Panc1 (cell line): ENCODE results near the gene CDH15. TPM values are rescaled to one million over a fixed set of nuclear protein-coding genes. Genes with fewer than 3 reads are reported as not detected.

ENCODE experiments used
- ATAC-seq: fragments of 200-7000 bp; cut with Tn5 transposase; 2 replicates; pipeline ENCODE4 v1.9.1; 2020; ENCODE audit warnings: mild to moderate bottlenecking, moderate library complexity
- BruUV-seq: library from RNA; stranded (reverse); fragments of 400-500 nt; replicated peaks from 2 replicates; lab custom pipeline; 2021; lab: Mats Ljungman, UMichigan
- CTCF ChIA-PET: fragments of 300-600 bp; sonication (Branson Sonifier 250); formaldehyde crosslinking; loops from one replicate; lab custom pipeline; 2022; ENCODE audit warnings: antibody characterized with exemption; lab: Charles Lee
- POLR2A ChIA-PET: fragments of 300-600 bp; sonication (Branson Sonifier 250); formaldehyde crosslinking; loops from one replicate; lab custom pipeline; 2022; ENCODE audit warnings: antibody characterized with exemption; lab: Charles Lee
- DNase-seq: peaks from one replicate; pipeline ENCODE4 v3.0.0-alpha.2; 2010; ENCODE audit warnings: low read depth, low spot score
- H3K27ac ChIP-seq: 2 replicates; pipeline ENCODE4 v1.5.1; 2011; ENCODE audit warnings: mild to moderate bottlenecking, low read length, inconsistent platforms
- H3K27me3 ChIP-seq: fragments of 200-500 bp; sonication (Bioruptor generic); 2 replicates; pipeline ENCODE4 v1.6.0; 2014; ENCODE audit warnings: low read length, inconsistent platforms; ENCODE audit not compliant: control insufficient read depth, insufficient read depth
- H3K36me3 ChIP-seq: fragments of 200-500 bp; sonication (Bioruptor generic); 2 replicates; pipeline ENCODE4 v1.5.1; 2014; ENCODE audit warnings: inconsistent platforms, mild to moderate bottlenecking, low read length, moderate library complexity; ENCODE audit not compliant: control insufficient read depth, insufficient read depth
- H3K4me1 ChIP-seq: 2 replicates; pipeline ENCODE4 v1.5.1; 2011; ENCODE audit warnings: inconsistent platforms, mild to moderate bottlenecking, low read length, moderate library complexity; ENCODE audit not compliant: control insufficient read depth, insufficient read depth
- H3K4me3 ChIP-seq, 2 experiments: 2 replicates each; pipeline ENCODE4 v1.5.1; 2011 to 2012; ENCODE audit warnings: low read depth in 2 of 2, low read length in 2 of 2, mild to moderate bottlenecking in 2 of 2, inconsistent platforms in 1 of 2, moderate library complexity in 1 of 2
- H3K9me3 ChIP-seq: fragments of 200-500 bp; sonication (Bioruptor generic); 2 replicates; pipeline ENCODE4 v1.5.1; 2014; ENCODE audit warnings: low read depth, mild to moderate bottlenecking, inconsistent platforms, low read length, moderate library complexity; ENCODE audit not compliant: control insufficient read depth, insufficient read depth
- POLR2AphosphoS5 ChIP-seq: IDR thresholded peaks from 2 replicates; pipeline ENCODE4 v1.6.1; 2012; ENCODE audit warnings: mild to moderate bottlenecking, low read depth, low read length, moderate library complexity
- SIN3A ChIP-seq: IDR thresholded peaks from 2 replicates; pipeline ENCODE4 v1.6.1; 2012; ENCODE audit warnings: low read depth, mild to moderate bottlenecking, low read length, moderate library complexity, borderline replicate concordance; ENCODE audit not compliant: insufficient read depth
- TCF7L2 ChIP-seq: IDR thresholded peaks from 2 replicates; pipeline ENCODE4 v1.6.1; 2011; ENCODE audit warnings: mild to moderate bottlenecking, low read depth, low read length, inconsistent platforms
- in situ Hi-C: cut with HindIII; loops from 2 replicates; pipeline ENCODE4 v1.10.0; 2016; ENCODE audit warnings: low sequenced_read_pairs, low pct_unique_long_range_greater_than_20kb
- intact Hi-C: fragments of 100-400 bp; cut with micrococcal nuclease; formaldehyde crosslinking; loops from one replicate; pipeline ENCODE4 v1.10.0; 2022; ENCODE audit not compliant: unreplicated experiment
- total RNA-seq: library from RNA; stranded (reverse); gene quantifications from one replicate; pipeline ENCODE4 v1.2.1, GENCODE V29; 2021; ENCODE audit not compliant: unreplicated experiment
- TF ChIP-seq, protein P1 (sequence below), 2 experiments: IDR thresholded peaks; 2 replicates each; pipeline ENCODE4 v1.6.1; 2011 to 2012; ENCODE audit warnings: low read depth in 2 of 2, control low read depth in 1 of 2, low read length in 1 of 2, mild to moderate bottlenecking in 1 of 2, moderate library complexity in 1 of 2; ENCODE audit not compliant: insufficient read depth in 1 of 2
- TF ChIP-seq, protein P2 (sequence below): fragments of 450-650 bp; IDR thresholded peaks from 2 replicates; pipeline ENCODE4 v1.5.1; 2017; ENCODE audit warnings: mild to moderate bottlenecking

CDH15 gene
- total RNA-seq, 1 experiment from 2014 or later = 0.51 TPM

DNA sequence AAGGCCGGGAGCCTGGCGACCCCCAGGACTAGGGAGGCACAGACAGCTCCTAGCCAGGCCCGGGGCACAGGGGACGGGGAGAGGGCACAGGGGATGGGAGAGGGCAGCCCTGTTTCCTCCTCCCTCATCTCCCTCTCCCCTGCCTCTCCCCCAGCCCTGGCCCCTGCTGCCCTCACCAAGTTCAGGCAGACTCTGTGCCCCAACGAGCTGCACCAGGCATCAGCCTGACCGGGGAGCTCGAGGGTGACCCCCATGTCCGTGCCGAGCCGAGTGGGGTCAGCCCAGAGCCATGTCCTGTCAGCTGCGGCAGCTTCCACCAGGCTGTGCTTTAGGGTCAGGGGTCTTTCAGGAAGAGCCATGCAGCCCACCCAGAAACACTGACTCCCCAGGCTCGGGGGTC lies 6.0 kb downstream of the CDH15 start:
- ChIA-PET CTCF (no interaction called here), POLR2A (no interaction called here)
- in situ Hi-C loops (no loop called here), intact Hi-C loops (no loop called here)
- Histone ChIP-seq H3K9me3 (no peaks in the 10 kb centered on the region), H3K4me1 (no peaks in the 10 kb centered on the region; the same call in 1 of the 2 replicates), H3K4me3 (no peak overlapping the region), H3K27me3 (no peaks in the 10 kb centered on the region), H3K36me3 (no peaks in the 10 kb centered on the region), H3K27ac (no peak overlapping the region)
- DNase-seq = no peak
- TF ChIP-seq SIN3A (no peak), TCF7L2 (no peak), POLR2AphosphoS5 (no peak)
- TF ChIP-seq, protein P1, sequence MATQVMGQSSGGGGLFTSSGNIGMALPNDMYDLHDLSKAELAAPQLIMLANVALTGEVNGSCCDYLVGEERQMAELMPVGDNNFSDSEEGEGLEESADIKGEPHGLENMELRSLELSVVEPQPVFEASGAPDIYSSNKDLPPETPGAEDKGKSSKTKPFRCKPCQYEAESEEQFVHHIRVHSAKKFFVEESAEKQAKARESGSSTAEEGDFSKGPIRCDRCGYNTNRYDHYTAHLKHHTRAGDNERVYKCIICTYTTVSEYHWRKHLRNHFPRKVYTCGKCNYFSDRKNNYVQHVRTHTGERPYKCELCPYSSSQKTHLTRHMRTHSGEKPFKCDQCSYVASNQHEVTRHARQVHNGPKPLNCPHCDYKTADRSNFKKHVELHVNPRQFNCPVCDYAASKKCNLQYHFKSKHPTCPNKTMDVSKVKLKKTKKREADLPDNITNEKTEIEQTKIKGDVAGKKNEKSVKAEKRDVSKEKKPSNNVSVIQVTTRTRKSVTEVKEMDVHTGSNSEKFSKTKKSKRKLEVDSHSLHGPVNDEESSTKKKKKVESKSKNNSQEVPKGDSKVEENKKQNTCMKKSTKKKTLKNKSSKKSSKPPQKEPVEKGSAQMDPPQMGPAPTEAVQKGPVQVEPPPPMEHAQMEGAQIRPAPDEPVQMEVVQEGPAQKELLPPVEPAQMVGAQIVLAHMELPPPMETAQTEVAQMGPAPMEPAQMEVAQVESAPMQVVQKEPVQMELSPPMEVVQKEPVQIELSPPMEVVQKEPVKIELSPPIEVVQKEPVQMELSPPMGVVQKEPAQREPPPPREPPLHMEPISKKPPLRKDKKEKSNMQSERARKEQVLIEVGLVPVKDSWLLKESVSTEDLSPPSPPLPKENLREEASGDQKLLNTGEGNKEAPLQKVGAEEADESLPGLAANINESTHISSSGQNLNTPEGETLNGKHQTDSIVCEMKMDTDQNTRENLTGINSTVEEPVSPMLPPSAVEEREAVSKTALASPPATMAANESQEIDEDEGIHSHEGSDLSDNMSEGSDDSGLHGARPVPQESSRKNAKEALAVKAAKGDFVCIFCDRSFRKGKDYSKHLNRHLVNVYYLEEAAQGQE (IDR thresholded peaks at IDR 0.05; ENCODE audit: insufficient read depth in 1 of 2, low read depth in 2 of 2, low read length in 1 of 2) = no peak
- TF ChIP-seq, protein P2, sequence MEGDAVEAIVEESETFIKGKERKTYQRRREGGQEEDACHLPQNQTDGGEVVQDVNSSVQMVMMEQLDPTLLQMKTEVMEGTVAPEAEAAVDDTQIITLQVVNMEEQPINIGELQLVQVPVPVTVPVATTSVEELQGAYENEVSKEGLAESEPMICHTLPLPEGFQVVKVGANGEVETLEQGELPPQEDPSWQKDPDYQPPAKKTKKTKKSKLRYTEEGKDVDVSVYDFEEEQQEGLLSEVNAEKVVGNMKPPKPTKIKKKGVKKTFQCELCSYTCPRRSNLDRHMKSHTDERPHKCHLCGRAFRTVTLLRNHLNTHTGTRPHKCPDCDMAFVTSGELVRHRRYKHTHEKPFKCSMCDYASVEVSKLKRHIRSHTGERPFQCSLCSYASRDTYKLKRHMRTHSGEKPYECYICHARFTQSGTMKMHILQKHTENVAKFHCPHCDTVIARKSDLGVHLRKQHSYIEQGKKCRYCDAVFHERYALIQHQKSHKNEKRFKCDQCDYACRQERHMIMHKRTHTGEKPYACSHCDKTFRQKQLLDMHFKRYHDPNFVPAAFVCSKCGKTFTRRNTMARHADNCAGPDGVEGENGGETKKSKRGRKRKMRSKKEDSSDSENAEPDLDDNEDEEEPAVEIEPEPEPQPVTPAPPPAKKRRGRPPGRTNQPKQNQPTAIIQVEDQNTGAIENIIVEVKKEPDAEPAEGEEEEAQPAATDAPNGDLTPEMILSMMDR = no peak
- no TSS peak for BruUV-seq
- ATAC-seq = no peak

GRCh38 chr16:89178453-89179147 lies 7.1 kb downstream of the CDH15 start:
- no peak overlapping the region for H3K4me3 ChIP-seq
- no peaks in the 10 kb centered on the region for H3K36me3 ChIP-seq
- BruUV-seq = no TSS peak
- DNase-seq = no peak
- no peaks in the 10 kb centered on the region for H3K9me3 ChIP-seq
- in situ Hi-C loops = no loop called here
- ATAC-seq = no peak
- no peaks in the 10 kb centered on the region; the same call in 1 of the 2 replicates for H3K4me1 ChIP-seq
- CTCF ChIA-PET = no interaction called here
- intact Hi-C loops = no loop called here
- POLR2A ChIA-PET = no interaction called here
- no peak overlapping the region for H3K27ac ChIP-seq
- H3K27me3 ChIP-seq = no peaks in the 10 kb centered on the region
- TF ChIP-seq TCF7L2 (no peak), SIN3A (no peak), POLR2AphosphoS5 (no peak)
- TF ChIP-seq, protein P1 (IDR thresholded peaks at IDR 0.05; ENCODE audit: insufficient read depth in 1 of 2, low read depth in 2 of 2, low read length in 1 of 2) = no peak
- TF ChIP-seq, protein P2 = no peak
